ENCODE measurements around the gene QPCT.

The QPCT gene

DNA sequence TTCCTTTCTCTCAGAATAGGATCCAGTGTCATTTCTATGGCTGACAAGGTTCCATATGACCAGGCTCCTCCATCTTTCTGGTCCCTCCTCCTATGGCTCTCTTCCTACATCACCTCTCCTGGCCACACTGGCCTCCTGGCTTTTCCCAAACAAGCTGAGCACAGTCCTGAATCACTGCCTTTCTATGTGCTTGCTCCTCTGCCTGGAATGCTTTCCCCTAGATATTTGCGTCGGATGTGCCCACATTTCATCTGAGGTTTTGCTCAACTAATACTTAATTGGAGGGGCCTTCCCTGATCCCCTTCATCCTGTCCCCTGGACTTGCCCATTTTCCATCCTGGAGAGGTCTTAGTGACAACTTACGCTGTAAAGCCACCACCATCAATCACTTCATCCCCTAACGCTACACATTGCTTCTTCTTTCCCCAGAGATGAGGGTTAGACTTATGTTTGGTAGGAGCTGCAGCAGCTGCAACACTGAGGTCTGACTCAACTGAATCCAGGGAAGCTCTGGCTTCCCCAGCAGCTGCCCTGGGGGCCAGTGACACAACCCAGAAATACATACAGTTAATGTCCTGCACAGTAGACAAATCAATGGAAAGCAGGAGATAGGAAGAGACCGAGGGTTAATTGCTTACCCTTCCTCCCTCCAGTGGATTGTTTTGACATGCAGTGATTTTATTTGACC lies 42.9 kb downstream of the QPCT start:
- no peak overlapping the region for H3K4me3 ChIP-seq (ENCODE audit: low read length)
- no peak for TF ChIP-seq ZNF274 (IDR thresholded peaks at IDR 0.05; ENCODE audit: low read depth, low read length)

- TF ChIP-seq ZNF274 (IDR thresholded peaks at IDR 0.05; ENCODE audit: low read depth, low read length), result no peak
- H3K4me3 ChIP-seq (ENCODE audit: low read length), result no peak overlapping the region
These were observed 43.6 kb downstream of the QPCT start for GRCh38 chr2:37388074-37388473.

GRCh38 chr2:37389395-37389794 lies 45.0 kb downstream of the QPCT start:
- no peak overlapping the region for H3K4me3 ChIP-seq (ENCODE audit: low read length)
- no peak for TF ChIP-seq ZNF274 (IDR thresholded peaks at IDR 0.05; ENCODE audit: low read depth, low read length)

DNA sequence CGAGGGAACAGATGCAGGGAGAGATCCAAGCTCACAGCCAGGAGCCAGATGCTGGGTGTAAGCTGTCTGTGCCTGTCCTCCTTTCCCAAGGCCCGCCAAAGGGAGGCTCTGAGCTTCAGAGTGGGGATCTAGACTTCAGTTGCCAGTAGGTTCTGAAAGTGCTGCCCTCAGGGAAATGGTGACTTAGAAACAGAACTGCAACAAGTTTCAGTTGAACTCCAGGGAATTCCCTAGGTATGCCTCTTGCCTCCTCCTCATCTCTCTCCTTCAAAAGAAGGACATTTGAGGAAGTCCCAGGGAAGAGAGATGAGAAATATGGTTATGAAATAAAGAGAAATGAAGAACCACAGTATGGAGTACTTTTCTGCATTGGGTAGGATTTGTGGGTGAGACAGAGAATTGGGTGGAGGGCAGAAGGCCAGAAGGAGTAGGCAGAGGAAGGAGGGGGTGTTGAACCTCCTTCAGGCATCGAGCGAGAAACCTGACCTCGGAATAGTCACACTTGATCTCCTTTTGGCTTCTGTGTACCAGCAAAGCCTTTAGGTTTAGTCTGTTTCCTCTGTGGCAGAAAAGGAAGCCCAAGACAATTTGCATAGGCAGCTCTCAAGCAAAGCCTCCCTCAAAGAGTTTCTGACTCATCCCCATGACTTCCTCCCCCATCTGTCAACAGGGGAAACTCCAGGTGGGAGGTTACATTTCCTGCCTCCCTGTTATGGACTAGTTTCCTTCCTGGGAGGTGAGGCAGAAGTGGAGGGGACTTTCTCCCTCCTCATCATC lies 45.7 kb downstream of the QPCT start:
- peak overlapping the region; percentile 5; the same call in 1 of the 2 replicates for H3K4me3 ChIP-seq (ENCODE audit: low read length)

GRCh38 chr2:37390777-37391176 lies 46.3 kb downstream of the QPCT start:
- no peak overlapping the region for H3K4me3 ChIP-seq (ENCODE audit: low read length)
- no peak for TF ChIP-seq ZNF274 (IDR thresholded peaks at IDR 0.05; ENCODE audit: low read depth, low read length)

More for the DNA sequence above, 45.7 kb downstream of the QPCT start:
- TF ChIP-seq ZNF274 (IDR thresholded peaks at IDR 0.05; ENCODE audit: low read depth, low read length), result no peak

DNA sequence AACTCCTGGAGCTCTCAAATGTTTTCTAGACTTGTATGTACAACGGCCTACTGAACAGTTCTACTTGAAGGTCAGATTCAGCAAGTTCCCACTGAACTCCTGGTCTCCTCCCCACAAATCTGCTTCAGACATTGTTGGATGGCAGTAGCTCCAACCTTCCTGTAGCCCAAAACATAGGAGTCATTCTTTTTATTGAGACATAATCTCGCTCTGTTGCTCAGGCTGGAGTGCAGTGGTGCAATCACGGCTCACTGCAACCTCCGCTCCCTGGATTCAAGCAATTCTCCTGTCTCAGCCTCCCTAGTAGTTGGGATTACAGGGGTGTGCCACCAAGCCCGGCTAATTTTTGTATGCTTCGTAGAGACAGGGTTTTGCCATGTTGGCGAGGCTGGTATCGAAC lies 47.3 kb downstream of the QPCT start:
- no peak overlapping the region for H3K4me3 ChIP-seq (ENCODE audit: low read length)
- TF ChIP-seq ZNF274 (IDR thresholded peaks at IDR 0.05; ENCODE audit: low read depth, low read length), result no peak

- H3K4me3 ChIP-seq (ENCODE audit: low read length), result no peak overlapping the region
- no peak for TF ChIP-seq ZNF274 (IDR thresholded peaks at IDR 0.05; ENCODE audit: low read depth, low read length)
These were observed 48.0 kb downstream of the QPCT start for GRCh38 chr2:37392428-37392827.

- H3K4me3 ChIP-seq (ENCODE audit: low read length), result no peak overlapping the region
- no peak for TF ChIP-seq ZNF274 (IDR thresholded peaks at IDR 0.05; ENCODE audit: low read depth, low read length)
These were observed 49.8 kb downstream of the QPCT start for GRCh38 chr2:37394263-37394662.

DNA sequence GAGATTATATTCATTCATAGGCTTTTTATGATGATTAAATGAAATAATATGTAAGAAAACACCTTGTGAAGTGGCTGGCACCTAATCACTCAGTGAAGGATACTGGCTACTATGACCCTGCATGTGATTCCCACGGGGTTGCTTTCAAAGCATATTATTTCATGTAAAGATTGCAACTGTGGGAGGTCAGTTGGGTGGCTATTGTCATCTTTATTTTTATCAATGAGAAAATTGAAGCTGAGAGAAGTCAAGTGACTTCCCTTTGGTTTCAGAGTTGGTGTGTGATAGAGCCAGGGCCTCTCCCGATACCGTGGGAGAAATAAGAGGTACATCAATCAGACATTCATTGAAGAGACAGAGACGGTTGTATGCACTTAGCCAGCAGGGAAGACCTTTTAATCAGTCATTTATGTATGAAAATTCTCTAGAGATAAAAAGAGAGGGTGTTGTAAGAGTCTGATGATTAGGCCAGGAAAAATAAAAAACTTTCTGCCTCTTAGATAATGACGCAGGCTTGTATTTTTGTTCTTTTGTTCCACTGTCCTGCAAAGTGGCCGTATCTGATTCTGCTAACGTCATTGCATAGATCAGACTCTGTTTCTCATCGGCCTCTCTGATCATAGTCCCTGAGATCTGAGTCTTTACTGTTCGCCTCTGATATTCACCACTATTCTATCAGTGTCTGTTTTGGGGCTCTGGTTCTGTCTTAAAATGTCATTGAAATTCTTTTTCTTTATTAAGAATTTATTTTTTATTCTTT lies 50.5 kb downstream of the QPCT start:
- TF ChIP-seq ZNF274 (IDR thresholded peaks at IDR 0.05; ENCODE audit: low read depth, low read length), result no peak
- no peak overlapping the region for H3K4me3 ChIP-seq (ENCODE audit: low read length)

DNA sequence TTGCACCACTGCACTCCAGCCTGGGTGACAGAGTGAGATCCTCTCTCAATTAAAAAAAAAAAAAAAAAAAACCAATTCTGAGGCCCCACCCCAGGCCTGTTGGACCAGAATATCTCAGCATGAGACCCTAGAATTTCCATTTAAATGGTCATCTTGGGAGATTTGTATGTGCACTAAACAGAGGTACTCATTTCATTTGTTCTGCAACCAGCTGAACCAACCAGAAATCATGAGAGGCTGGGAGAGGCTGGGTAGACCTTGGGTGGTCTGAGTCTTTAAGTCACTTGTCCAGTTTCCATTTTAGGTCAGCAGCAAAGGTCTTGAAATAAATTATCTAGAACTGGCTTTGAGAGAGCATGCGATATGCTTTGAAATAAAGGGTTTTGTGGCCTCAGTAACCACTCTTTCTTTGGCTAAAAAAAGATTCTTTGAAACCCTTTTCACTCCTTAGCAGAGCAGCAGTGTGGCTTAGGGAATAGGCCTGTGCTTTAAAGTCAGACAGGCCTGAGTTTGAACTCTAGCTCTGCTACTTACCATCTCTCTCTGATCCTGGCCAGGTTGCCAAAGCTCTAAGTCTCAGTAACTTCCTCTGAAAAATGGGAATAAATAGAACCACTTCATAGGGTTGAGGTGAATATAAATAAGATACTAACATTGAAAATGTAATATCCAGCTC lies 52.6 kb downstream of the QPCT start:
- no peak for TF ChIP-seq ZNF274 (IDR thresholded peaks at IDR 0.05; ENCODE audit: low read depth, low read length)
- H3K4me3 ChIP-seq (ENCODE audit: low read length), result no peak overlapping the region

GRCh38 chr2:37398990-37399389 lies 54.6 kb downstream of the QPCT start:
- no peak overlapping the region for H3K4me3 ChIP-seq (ENCODE audit: low read length)
- no peak for TF ChIP-seq ZNF274 (IDR thresholded peaks at IDR 0.05; ENCODE audit: low read depth, low read length)

- no peak overlapping the region for H3K4me3 ChIP-seq (ENCODE audit: low read length)
- TF ChIP-seq ZNF274 (IDR thresholded peaks at IDR 0.05; ENCODE audit: low read depth, low read length), result no peak
These were observed 55.6 kb downstream of the QPCT start for GRCh38 chr2:37400041-37400440.

DNA sequence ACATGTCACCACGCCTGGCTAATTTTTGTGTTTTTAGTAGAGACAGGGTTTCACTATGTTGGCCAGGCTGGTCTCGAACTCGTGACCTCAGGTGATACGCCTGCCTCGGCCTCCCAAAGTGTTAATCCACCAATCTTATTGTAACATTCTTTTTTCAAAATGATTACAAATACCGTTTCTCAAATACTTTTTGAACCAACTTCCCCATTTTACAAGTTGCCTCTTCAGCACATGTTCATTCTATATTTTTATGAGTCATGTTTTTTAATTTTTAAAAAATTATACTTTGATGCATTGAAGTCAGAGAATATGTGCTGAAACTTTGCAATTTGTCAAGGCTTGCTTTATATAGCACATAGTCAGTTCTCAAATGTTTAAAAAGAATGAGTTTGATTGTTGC lies 58.2 kb downstream of the QPCT start:
- no peak overlapping the region for H3K4me3 ChIP-seq (ENCODE audit: low read length)
- no peak for TF ChIP-seq ZNF274 (IDR thresholded peaks at IDR 0.05; ENCODE audit: low read depth, low read length)

DNA sequence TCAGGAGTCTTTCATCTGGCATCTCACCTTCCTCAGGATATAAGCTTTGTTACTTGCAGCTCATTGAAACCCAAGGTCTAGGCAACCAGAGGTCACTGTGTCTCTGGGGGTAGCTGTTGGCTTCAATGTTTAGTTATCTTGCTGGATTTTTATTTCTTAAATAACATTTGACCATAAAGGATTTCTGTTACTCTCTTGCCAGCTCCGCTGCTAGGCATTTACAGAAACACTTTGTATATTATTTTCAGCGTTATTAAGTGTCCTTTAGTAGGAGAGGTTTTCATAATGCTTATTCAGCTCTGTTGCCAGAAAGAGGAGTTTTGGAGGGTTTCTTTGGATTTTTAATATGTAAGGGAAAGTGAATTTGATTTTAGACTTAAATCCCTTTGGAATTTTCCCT lies 61.4 kb downstream of the QPCT start:
- no peak overlapping the region for H3K4me3 ChIP-seq (ENCODE audit: low read length)
- no peak for TF ChIP-seq ZNF274 (IDR thresholded peaks at IDR 0.05; ENCODE audit: low read depth, low read length)

All from GM08714 (cell line).